CD4-positive, alpha-beta T cell treated with Interleukin-6 at 100 ng/mL for 8 hours (primary cell): ENCODE results near the gene CHN1.

Experiments
- DNase-seq: peaks from one replicate; pipeline ENCODE4 v3.0.0-alpha.2; 2020; ENCODE audit warnings: mixed read lengths, low spot score

The CHN1 gene

GRCh38 chr2:174870787-174871186 lies 134.4 kb downstream of the CHN1 start:
- no peak for DNase-seq

- no peak for DNase-seq
Measured at GRCh38 chr2:174868878-174869277, 136.3 kb downstream of the CHN1 start.

- no peak for DNase-seq
Measured at GRCh38 chr2:174866421-174866820, 138.8 kb downstream of the CHN1 start.

- no peak for DNase-seq
Measured at GRCh38 chr2:174863183-174863582, 142.0 kb downstream of the CHN1 start.

DNA sequence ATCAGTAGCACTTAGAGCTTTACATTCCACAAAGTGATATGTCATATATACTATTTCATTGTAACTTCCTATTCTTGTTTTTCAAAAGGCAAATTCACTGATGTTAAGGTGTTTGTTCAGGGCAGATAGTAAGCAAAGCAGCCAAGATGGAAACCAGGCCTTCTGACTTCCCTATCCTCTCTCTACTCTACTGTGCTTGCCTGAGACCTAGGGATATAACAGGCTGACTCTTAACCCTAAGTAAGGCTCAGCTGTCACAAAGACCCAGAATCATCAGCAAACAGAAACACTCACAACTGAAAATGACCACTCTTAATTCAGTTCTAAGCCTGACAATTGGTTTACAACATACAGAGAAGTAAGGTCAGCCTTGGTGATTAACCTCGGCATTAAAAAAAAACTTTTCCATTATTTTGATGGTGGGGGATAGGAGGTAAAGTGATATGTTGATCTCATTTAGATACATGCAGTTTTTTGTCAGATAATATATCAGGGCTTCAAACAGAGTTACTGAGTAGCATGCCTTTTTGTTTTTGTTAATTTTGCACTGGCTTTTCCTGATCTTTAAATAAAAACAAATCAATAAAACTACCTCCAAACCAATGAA lies 145.5 kb downstream of the CHN1 start:
- no peak for DNase-seq

DNA sequence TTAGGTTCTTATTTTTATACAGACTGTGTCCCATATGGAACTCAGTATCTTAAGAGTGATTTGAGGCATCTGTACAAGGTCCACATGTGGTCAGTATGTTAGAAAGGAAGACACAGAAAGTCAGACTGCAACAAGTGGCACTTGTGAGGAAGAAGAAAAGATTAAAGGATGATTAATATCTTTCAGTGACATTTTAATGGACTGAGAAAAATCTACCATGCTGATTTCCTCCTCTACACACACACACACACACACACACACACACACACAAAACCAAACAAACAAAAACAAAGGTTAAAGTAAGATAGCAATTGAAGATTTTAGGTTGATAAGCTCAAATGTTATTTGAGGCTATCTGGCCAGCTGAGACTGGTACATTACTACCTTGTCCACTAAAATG lies 146.4 kb downstream of the CHN1 start:
- no peak for DNase-seq

GRCh38 chr2:174856447-174856846 lies 148.7 kb downstream of the CHN1 start:
- no peak for DNase-seq

GRCh38 chr2:174846941-174847938 lies 157.9 kb downstream of the CHN1 start:
- no peak for DNase-seq

GRCh38 chr2:174846218-174846617 lies 159.0 kb downstream of the CHN1 start:
- no peak for DNase-seq

DNA sequence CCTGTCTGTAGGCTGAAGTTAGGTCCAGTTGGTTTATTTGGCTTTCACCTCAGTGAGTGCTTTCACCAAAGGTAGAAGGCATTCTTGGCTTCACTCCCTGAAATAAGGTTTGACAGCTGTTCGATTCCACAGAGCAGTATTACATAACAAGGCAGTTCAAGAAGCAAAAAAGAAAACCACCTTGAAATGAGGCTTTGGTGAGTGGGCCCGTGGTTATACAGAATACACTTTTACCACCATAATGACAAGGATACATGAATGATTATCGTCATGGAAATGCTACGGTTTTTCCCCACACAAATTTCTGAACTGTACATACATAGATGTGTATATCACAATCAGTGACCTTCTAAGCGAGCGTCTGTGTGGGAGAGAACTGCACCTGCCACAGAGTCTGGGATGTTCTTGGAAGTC lies 160.9 kb downstream of the CHN1 start:
- no peak for DNase-seq

- no peak for DNase-seq
Measured at GRCh38 chr2:174842496-174842895, 162.7 kb downstream of the CHN1 start.

DNA sequence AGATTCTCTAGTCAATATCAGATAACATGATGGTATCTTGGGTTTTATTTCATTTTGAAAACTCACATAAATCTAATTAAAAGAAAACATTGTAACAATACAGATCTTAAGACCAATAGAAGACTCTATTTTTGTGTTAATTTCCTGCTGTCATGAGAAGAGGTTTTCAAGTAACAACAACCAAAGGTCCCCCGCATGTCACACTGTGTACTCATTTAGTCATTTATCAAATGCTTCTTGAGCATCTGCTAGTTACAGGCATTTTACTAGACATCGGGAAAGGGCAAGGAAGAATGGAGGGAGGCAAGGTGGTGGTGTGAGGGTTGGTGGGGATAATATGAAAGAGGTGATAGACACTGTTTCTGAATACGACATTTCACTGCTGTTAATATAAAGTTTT lies 163.2 kb downstream of the CHN1 start:
- DNase-seq, result no peak

DNA sequence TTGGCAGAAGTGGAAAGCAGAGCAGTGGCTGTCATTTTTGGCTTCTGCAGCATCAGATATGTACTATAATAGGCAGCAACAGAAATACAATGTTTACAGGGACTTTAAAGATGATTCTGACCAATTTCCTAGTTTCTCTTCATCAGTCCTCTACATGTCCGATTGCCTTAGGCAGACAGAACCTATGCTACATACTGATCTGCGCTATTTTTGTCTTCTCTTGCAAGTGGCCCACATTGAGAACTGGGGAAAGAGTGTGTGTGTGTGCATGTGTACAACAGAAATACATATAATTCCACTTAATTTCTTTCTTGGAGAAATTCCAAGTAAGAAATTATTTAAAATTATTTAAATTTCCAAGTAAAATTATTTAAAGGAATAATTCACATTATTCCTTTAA lies 163.8 kb downstream of the CHN1 start:
- DNase-seq, result no peak

DNA sequence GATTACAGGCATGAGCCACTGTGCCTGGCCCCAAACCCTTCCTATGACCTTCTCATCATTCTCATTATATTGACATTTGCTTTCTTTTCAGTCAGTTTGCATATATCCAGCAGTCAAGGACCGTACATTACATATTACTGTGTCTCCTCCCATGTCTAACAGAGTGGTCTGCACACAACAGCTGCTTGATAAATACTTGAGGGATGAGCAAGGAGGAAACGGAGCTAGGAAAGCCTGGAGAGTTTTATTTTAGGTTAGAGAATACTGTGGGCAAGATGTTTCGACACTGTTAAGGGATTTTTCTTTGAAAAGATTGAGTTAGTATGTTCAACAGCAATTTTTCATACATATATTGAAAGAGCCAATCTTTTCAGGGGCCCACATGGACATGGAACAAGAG lies 164.7 kb downstream of the CHN1 start:
- DNase-seq, result no peak

DNA sequence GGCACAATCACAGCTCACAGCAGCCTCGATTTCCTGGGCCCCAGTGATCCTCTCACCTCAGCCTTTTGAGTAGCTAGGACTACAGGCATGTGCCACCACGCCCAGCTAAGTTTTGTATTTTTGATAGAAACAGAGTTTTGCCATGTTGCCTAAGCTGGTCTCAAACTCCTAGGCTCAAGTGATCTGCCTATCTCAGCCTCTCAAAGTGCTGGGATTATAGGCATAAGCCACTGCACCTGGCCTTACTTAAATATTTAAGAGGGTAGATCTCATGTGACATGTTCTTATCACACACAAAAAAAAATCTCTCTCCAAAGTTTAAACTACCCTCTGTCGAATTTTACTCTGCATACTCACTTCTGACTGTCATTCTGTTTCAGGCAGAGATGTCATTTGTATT lies 165.5 kb downstream of the CHN1 start:
- DNase-seq, result no peak

GRCh38 chr2:174836995-174837390 lies 168.2 kb downstream of the CHN1 start:
- no peak for DNase-seq

- DNase-seq, result no peak
Measured at GRCh38 chr2:174836377-174836994, 168.7 kb downstream of the CHN1 start.

DNA sequence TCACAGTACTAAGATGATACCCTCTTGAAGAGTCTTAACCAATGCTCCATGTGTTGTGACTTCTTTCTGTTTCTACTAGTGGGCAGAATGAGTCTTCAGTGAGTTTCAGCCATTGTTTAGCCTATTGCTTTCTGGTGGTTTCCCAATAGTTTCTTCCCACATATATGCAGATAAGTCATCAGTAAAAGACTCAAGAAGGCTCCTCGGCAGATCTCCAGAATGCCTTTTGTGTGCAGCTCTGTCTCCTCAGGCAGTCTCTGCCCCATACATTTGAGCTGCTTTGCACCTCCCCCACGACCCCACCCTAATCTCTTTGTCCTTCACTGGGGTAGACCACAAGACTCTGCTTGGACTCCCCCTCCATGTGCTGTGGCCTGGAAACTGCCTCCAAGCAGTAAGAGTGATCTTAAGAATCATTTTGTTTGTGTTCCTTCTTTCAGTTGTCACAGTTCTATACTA lies 169.4 kb downstream of the CHN1 start:
- no peak for DNase-seq

GRCh38 chr2:174833737-174834136 lies 171.4 kb downstream of the CHN1 start:
- DNase-seq, result no peak

- DNase-seq, result no peak
Measured at GRCh38 chr2:174830561-174830960, 174.6 kb downstream of the CHN1 start.

DNA sequence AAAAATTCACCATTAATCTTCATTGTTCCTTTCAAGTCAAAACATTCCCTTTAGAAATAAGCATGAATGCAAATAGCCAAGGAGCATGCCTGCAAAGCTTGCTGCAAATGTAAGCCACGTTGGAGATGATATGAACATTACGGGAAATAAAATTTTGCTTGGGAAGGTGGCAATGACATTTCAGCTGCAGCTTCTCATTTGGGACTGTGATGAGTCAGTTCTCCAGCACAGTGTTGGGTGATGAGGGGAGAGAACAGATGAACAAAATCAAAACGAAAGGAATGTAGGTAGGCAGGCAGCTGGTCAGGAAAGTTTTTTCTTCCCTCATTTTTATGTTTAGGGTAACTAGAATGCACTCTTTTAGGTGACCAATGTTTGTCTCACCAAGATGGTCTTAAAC lies 175.6 kb downstream of the CHN1 start:
- no peak for DNase-seq

DNA sequence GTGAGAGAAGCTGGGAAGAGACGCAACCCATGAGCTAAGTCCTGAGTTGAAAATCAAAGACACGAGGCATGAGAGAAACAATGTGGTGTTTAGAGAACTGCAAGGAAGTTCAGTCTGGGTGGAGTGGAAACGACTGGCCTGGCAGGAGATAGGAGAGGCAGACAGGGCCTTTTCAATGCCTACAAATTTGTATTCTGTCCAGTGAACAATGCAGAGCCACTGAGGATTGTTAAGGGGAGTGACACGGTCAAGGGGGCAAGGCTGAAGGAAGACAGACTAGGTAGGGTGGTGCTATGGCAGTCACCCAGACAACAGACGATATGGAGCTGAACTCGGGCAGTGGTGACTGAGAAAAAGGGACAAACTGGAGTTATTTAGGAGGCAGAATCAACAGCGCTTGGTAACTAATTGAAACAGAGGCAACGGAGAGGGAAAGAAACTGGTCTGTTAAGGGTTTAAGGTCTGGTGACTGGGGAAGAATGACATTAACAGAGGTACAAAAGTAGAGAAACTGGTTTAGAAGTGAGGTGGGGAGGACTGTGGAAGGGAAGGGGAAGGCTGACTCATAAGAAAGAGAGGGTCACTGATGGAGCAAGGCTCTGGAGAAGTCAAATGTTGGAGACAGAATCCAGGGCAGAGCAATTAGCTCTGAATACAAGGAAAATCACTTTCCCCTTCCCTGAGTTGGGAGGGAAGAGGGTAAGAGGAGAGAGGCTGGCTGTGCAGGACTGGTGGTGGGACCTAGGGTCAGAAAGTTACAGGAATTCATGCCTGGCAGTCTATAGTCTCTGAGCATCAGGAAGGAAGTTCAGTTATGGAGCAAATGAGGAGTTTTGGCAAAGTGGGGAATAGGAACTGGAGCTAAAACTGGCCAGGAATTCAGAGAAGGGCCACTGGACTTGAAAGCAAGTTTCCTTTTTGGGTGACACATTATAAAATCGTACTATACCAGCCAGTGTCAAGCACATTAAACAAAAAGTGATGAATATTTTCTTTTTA lies 177.5 kb downstream of the CHN1 start:
- DNase-seq, result no peak
